Prostate gland (tissue), 2 donors: Measurements from ENCODE around the gene CDK5R1. TPM values are rescaled to one million over a fixed set of nuclear protein-coding genes. Genes with fewer than 3 reads are reported as not detected.
A peak's percentile ranks its signal among the peaks of the same experiment; 100 is the strongest.

Experiments
- DNase-seq: peaks from one replicate; pipeline ENCODE4 v3.0.0-alpha.2; 2019; ENCODE audit warnings: low spot score
- H3K27ac ChIP-seq, 2 donors: fragments of 200-600 bp; sonication (generic); 2 replicates each; pipeline ENCODE4 v1.5.1; 2017 to 2019
- H3K27me3 ChIP-seq: fragments of 200-600 bp; sonication (generic); replicated peaks from 2 replicates; pipeline ENCODE4 v1.5.1; 2019; ENCODE audit not compliant: insufficient read depth
- H3K36me3 ChIP-seq, 2 donors: fragments of 200-600 bp; sonication (generic); 1 replicate in 1 of 2; 2 replicates in 1 of 2; pipeline versions ENCODE4 v1.5.1 to v1.8.1; 2017 to 2019
- H3K4me1 ChIP-seq: fragments of 200-600 bp; sonication (generic); replicated peaks from 2 replicates; pipeline ENCODE4 v1.5.1; 2019
- H3K4me3 ChIP-seq, 2 donors: fragments of 200-600 bp; sonication (generic); 2 replicates each; pipeline ENCODE4 v1.5.1; 2017 to 2019
- H3K9me3 ChIP-seq: fragments of 200-600 bp; sonication (generic); 2 replicates; pipeline ENCODE4 v1.5.1; 2017
- CTCF ChIP-seq, 4 experiments: fragments of 200-600 bp in 2 of 4; fragments of 450-650 bp in 2 of 4; sonication (generic) in 2 of 4; IDR thresholded peaks; 1 replicate in 3 of 4; 2 replicates in 1 of 4; pipeline ENCODE4 v1.5.1; 2016 to 2019; ENCODE audit warnings: antibody characterized with exemption in 4 of 4, mild to moderate bottlenecking in 2 of 4, moderate library complexity in 2 of 4
- POLR2A ChIP-seq: fragments of 450-650 bp; IDR thresholded peaks from one replicate; pipeline ENCODE4 v1.6.1; 2016; ENCODE audit warnings: antibody characterized with exemption, mild to moderate bottlenecking
- POLR2AphosphoS5 ChIP-seq: sonication (generic); formaldehyde crosslinking; IDR thresholded peaks from one replicate; pipeline ENCODE4 v1.6.1; 2017; ENCODE audit warnings: antibody characterized with exemption
- WGBS: methylation state at CpG from one replicate; pipeline ENCODE4 v1.1.5; 2018; 5-methylcytosine and 5-hydroxymethylcytosine counted together
- intact Hi-C: fragments of 100-400 bp; cut with DNase I; formaldehyde crosslinking; loops from one replicate; pipeline ENCODE4 v1.14.2; 2022
- total RNA-seq, 2 donors: library from RNA; depleted of rRNA; stranded (reverse); fragments of >200 nt; gene quantifications; one replicate each; pipeline ENCODE4 v1.1.0, GENCODE V29; 2016

CDK5R1 gene
- total RNA-seq, 2 donors from 2014 or later = 0.46 to 5.1 TPM

GRCh38 chr17:32518646-32519227, 31.9 kb downstream of the CDK5R1 start:
- TF ChIP-seq POLR2AphosphoS5 (no peak), CTCF (IDR thresholded peaks at IDR 0.05) (no peak), POLR2A (no peak)
- intact Hi-C loops = no loop called here
- Histone ChIP-seq H3K36me3 (no peaks in the 10 kb centered on the region), H3K27me3 (no peaks in the 10 kb centered on the region), H3K4me3 (peak overlapping the region; percentile 40 to 49), H3K4me1 (no peaks in the 10 kb centered on the region), H3K27ac (no peak overlapping the region), H3K9me3 (no peaks in the 10 kb centered on the region)
- 38% methylated on average over 31 of the region's 31 CpGs for WGBS
- DNase-seq = no peak

GRCh38 chr17:32519228-32520103, 32.7 kb downstream of the CDK5R1 start:
- peak; percentile 16 for DNase-seq
- intact Hi-C loops = no loop called here
- no peaks in the 10 kb centered on the region for H3K4me1 ChIP-seq
- no peaks in the 10 kb centered on the region for H3K9me3 ChIP-seq
- TF ChIP-seq POLR2A (peak; percentile 7), CTCF (IDR thresholded peaks at IDR 0.05) (no peak)
- WGBS = 2% methylated on average over 49 of the region's 61 CpGs
- H3K27ac ChIP-seq = no peak overlapping the region
- no peaks in the 10 kb centered on the region for H3K27me3 ChIP-seq
- H3K4me3 ChIP-seq = peak overlapping the region; percentile 40 to 49
- no peaks in the 10 kb centered on the region for H3K36me3 ChIP-seq

- no peaks in the 10 kb centered on the region for H3K27me3 ChIP-seq
- H3K4me1 ChIP-seq = no peaks in the 10 kb centered on the region
- H3K9me3 ChIP-seq = no peaks in the 10 kb centered on the region
- TF ChIP-seq CTCF (IDR thresholded peaks at IDR 0.05) (no peak), POLR2AphosphoS5 (no peak), POLR2A (no peak)
- DNase-seq = no peak
- no peaks in the 10 kb centered on the region for H3K36me3 ChIP-seq
- 55% methylated on average over 17 of the region's 17 CpGs for WGBS
- H3K4me3 ChIP-seq = peak overlapping the region in 1 of 2 donors; percentile 49
- H3K27ac ChIP-seq = no peak overlapping the region
- intact Hi-C loops = no loop called here
These were observed 33.4 kb downstream of the CDK5R1 start for GRCh38 chr17:32520104-32520701.

GRCh38 chr17:32520737-32521404, 34.1 kb downstream of the CDK5R1 start:
- TF ChIP-seq POLR2A (no peak), CTCF (IDR thresholded peaks at IDR 0.05) (no peak), POLR2AphosphoS5 (no peak)
- H3K4me1 ChIP-seq = no peaks in the 10 kb centered on the region
- no peaks in the 10 kb centered on the region for H3K27me3 ChIP-seq
- 97% methylated on average over 9 of the region's 9 CpGs for WGBS
- H3K27ac ChIP-seq = no peak overlapping the region
- H3K36me3 ChIP-seq = no peaks in the 10 kb centered on the region
- no peak overlapping the region for H3K4me3 ChIP-seq
- intact Hi-C loops = no loop called here
- DNase-seq = no peak
- no peaks in the 10 kb centered on the region for H3K9me3 ChIP-seq
